Nasal cavity respiratory epithelium epithelial cell of viscerocranial mucosa (primary cell): ENCODE data around the gene RBM12. TPM values are rescaled to one million over a fixed set of nuclear protein-coding genes. Genes with fewer than 3 reads are reported as not detected.

Experiments
- total RNA-seq: library from RNA; depleted of rRNA; stranded (reverse); fragments of >200 nt; gene quantifications from 2 replicates; pipeline ENCODE4 v1.2.3, GENCODE V29; 2014

The RBM12 gene
- total RNA-seq: 40.0 and 57.0 TPM in 2 replicates

GRCh38 chr20:35664466-35665206 lies at the start of gene RBM12, which contains the start of gene CPNE1:
Gene RBM12, minus strand, starts transcription at chr20:35664900. Its CDS starts 9,578 bp downstream, at chr20:35655322.
Gene CPNE1, minus strand, starts transcription at chr20:35664900. Its CDS starts 31,977 bp downstream, at chr20:35632923.

DNA sequence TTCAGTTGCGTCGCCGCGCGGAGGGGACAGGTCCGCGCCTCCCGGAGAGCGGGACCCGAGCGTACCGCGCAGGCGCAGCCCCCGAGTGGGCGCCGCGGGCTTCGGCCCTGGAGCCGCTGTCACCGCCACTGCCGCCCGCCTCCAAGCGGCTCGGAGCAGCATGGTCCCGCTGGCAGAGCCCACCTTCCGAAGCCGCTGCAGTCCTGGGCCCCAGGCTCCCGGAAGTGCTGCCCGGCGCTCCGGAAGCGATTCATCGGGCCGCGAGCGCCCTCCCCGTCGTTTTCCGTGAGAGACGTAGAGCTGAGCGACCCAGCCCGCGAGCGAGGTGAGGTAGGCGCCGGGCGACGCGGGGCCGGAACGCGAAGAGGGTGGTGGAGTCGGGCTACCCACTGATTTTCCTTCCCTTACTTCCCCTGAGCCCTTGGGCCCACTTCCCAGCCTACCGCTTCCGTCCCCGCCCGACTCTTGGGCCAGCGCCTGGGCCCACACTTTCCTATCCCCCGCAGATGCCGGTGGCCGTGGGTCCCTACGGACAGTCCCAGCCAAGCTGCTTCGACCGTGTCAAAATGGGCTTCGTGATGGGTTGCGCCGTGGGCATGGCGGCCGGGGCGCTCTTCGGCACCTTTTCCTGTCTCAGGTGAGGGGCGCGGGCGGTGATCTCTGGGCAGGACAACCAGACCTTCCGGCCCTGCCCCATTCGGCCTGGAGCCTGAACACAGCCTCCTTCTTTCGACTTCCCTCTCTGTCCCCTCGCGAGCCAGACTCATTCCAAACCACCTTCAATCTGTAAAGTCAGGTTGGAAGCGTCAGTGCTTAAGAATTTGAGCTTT lies 34.6 kb upstream of the RBM12 start, which contains the start of the genes NFS1 and ROMO1:
NFS1 (minus strand) TSS at position 226 of the 830 bp plus-strand sequence; CDS start at position 162, 64 bp downstream.
ROMO1 (plus strand) TSS at position 279 of the 830 bp plus-strand sequence; CDS start at position 507, 228 bp downstream.

DNA sequence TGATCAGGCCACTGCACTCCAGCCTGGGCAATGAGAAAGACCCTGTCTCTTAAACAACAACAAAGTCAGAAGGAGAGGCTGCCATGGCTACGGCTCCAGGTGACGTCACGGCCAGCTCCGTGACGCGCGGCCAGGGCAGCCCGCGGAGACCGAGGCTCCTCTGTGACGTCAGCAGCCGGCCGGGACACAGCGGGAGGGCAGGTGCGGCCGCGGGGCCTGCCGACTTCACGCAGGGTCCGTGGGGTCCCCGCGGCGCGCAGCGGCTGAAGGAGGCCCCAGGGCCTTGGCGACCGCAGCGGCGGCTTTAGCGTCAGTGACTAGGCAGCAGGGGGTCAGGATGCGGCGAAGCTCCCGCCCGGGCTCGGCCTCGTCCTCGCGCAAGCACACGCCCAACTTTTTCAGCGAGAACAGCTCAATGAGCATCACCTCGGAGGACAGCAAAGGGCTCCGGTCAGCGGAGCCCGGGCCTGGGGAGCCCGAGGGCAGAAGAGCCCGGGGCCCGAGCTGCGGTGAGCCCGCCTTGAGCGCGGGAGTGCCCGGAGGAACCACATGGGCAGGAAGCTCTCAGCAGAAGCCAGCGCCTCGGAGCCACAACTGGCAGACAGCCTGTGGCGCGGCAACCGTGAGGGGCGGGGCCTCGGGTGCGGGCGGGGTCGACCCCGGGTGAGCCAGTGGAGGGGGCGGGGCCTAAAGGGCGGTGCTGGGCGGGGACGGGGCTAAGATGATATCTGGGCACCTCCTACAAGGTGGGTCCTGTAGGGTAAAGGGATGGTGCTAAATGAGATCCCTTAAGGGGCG lies 48.8 kb downstream of the RBM12 start, which contains the start of gene SPAG4:
SPAG4 (plus strand) TSS at position 163 of the 798 bp plus-strand sequence; CDS start at position 338, 175 bp downstream.

Other genes starting within 250 kb of the RBM12 start
- gene GDF5, start 226.7 kb downstream of the RBM12 start, total RNA-seq: under 0.01 and 0.64 TPM in 2 replicates
- gene CEP250, start 209.3 kb downstream of the RBM12 start, total RNA-seq: 18.1 and 63.6 TPM in 2 replicates
- not detected in 2 replicates for gene C20orf173, start 135.2 kb downstream of the RBM12 start, total RNA-seq
- gene ERGIC3, start 122.8 kb downstream of the RBM12 start, total RNA-seq: 335 and 341 TPM in 2 replicates
- gene SPAG4, start 49.1 kb downstream of the RBM12 start, total RNA-seq: 3.2 and 5.1 TPM in 2 replicates
- gene CPNE1, start within 50 bp of the RBM12 start, total RNA-seq: 99.6 and 127 TPM in 2 replicates
- 37.9 and 46.5 TPM in 2 replicates for gene NFS1, start 34.5 kb upstream of the RBM12 start, total RNA-seq
- 58.1 and 158 TPM in 2 replicates for gene ROMO1, start 34.5 kb upstream of the RBM12 start, total RNA-seq
- 353 and 369 TPM in 2 replicates for gene RBM39, start 77.4 kb upstream of the RBM12 start, total RNA-seq
- gene PHF20, start 107.1 kb upstream of the RBM12 start, total RNA-seq: 24.3 and 34.5 TPM in 2 replicates